SU-DHL-6 (cell line): ENCODE results near the gene RUNX1.

Experiments
- H2AFZ ChIP-seq: fragments of 200-600 bp; sonication (generic); 2 replicates; pipeline ENCODE4 v1.6.1; 2014; ENCODE audit warnings: low read depth, mild to moderate bottlenecking, moderate library complexity, mixed read lengths, antibody characterized with exemption, low read length; ENCODE audit not compliant: severe bottlenecking
- H3F3A ChIP-seq: fragments of 200-600 bp; shearing (Covaris generic); 2 replicates; pipeline ENCODE4 v1.6.0; 2016; ENCODE audit warnings: antibody characterized with exemption, mild to moderate bottlenecking; ENCODE audit not compliant: insufficient read depth
- H3K27ac ChIP-seq: fragments of 200-600 bp; sonication (generic); 2 replicates; pipeline ENCODE4 v1.5.1; 2016; ENCODE audit warnings: low read depth, mild to moderate bottlenecking, low read length, moderate library complexity, mixed read lengths
- H3K27me3 ChIP-seq: fragments of 200-600 bp; sonication (generic), shearing (Covaris generic); 2 replicates; pipeline ENCODE4 v1.6.0; 2014; ENCODE audit warnings: mild to moderate bottlenecking, low read length
- H3K36me3 ChIP-seq: fragments of 200-600 bp; sonication (generic); 2 replicates; pipeline ENCODE4 v1.6.1; 2014; ENCODE audit warnings: mild to moderate bottlenecking, low read length, mixed read lengths
- H3K4me2 ChIP-seq: fragments of 300-600, 200-600 bp; shearing (Covaris generic), sonication (generic); 2 replicates; pipeline ENCODE4 v1.6.0; 2014; ENCODE audit warnings: low read length, low read depth, mild to moderate bottlenecking; ENCODE audit not compliant: poor library complexity, severe bottlenecking
- H3K4me3 ChIP-seq: fragments of 200-600 bp; sonication (generic); 2 replicates; pipeline ENCODE4 v1.5.1; 2014; ENCODE audit warnings: antibody characterized with exemption, low read length, mild to moderate bottlenecking, mixed read lengths; ENCODE audit not compliant: insufficient read depth, poor library complexity, severe bottlenecking
- H3K79me2 ChIP-seq: fragments of 200-600 bp; sonication (generic); 2 replicates; pipeline ENCODE4 v1.6.1; 2014; ENCODE audit warnings: mild to moderate bottlenecking, low read length, moderate library complexity; ENCODE audit not compliant: insufficient read depth
- H3K9ac ChIP-seq: fragments of 200-600 bp; sonication (generic); 2 replicates; pipeline ENCODE4 v1.7.0; 2014; ENCODE audit warnings: mild to moderate bottlenecking, low read length
- H3K9me2 ChIP-seq: fragments of 200-600 bp; sonication (generic); replicated peaks from 2 replicates; pipeline ENCODE4 v1.6.1; 2014; ENCODE audit warnings: low read length; ENCODE audit not compliant: insufficient read depth
- H3K9me3 ChIP-seq: fragments of 200-600 bp; sonication (generic); 2 replicates; pipeline ENCODE4 v1.6.1; 2014; ENCODE audit warnings: low read length, mixed read lengths; ENCODE audit not compliant: insufficient read depth
- H4K20me1 ChIP-seq: fragments of 200-600 bp; sonication (generic); 2 replicates; pipeline ENCODE4 v1.6.1; 2014; ENCODE audit warnings: low read depth, mild to moderate bottlenecking, antibody characterized with exemption, low read length, moderate library complexity, mixed read lengths
- CTCF ChIP-seq: fragments of 200-600 bp; sonication (generic); IDR thresholded peaks from one replicate; pipeline ENCODE4 v1.5.1; 2017; ENCODE audit warnings: antibody characterized with exemption, mild to moderate bottlenecking, low read length, moderate library complexity; ENCODE audit not compliant: insufficient read depth, poor library complexity, severe bottlenecking
- EZH2phosphoT487 ChIP-seq: fragments of 200-600 bp; sonication (generic), shearing (Covaris generic); conservative IDR thresholded peaks from 2 replicates; pipeline ENCODE4 v1.6.1; 2018; ENCODE audit warnings: mild to moderate bottlenecking, antibody characterized with exemption, low read length, moderate library complexity, mixed read lengths

Gene RUNX1

GRCh38 chr21:35072960-35073359 lies 23.9 kb upstream of the RUNX1 start:
- Histone ChIP-seq H3K27ac (no peak overlapping the region), H3K9me2 (no peaks in the 10 kb centered on the region), H3K79me2 (no peaks in the 10 kb centered on the region), H2AFZ (no peak overlapping the region), H4K20me1 (no peaks in the 10 kb centered on the region), H3K4me3 (no peak overlapping the region), H3K9me3 (no peaks in the 10 kb centered on the region), H3K36me3 (no peaks in the 10 kb centered on the region; the same call in 1 of the 2 replicates), H3K27me3 (no peaks in the 10 kb centered on the region), H3K9ac (no peak overlapping the region), H3K4me2 (no peak overlapping the region), H3F3A (no peaks in the 10 kb centered on the region)
- TF ChIP-seq EZH2phosphoT487 (no peak), CTCF (no peak)

- no peaks in the 10 kb centered on the region; the same call in 1 of the 2 replicates for H3K36me3 ChIP-seq
- no peaks in the 10 kb centered on the region for H3K9me3 ChIP-seq
- no peak overlapping the region for H2AFZ ChIP-seq
- H3K27ac ChIP-seq, result no peak overlapping the region
- H3K9ac ChIP-seq, result no peak overlapping the region
- no peaks in the 10 kb centered on the region for H3K27me3 ChIP-seq
- no peaks in the 10 kb centered on the region for H3F3A ChIP-seq
- no peaks in the 10 kb centered on the region for H3K9me2 ChIP-seq
- no peak overlapping the region for H3K4me3 ChIP-seq
- H3K79me2 ChIP-seq, result no peaks in the 10 kb centered on the region
- no peak overlapping the region for H3K4me2 ChIP-seq
- H4K20me1 ChIP-seq, result no peaks in the 10 kb centered on the region
- TF ChIP-seq EZH2phosphoT487 (no peak), CTCF (no peak)
Measured at GRCh38 chr21:35072557-35072956, 23.5 kb upstream of the RUNX1 start.

GRCh38 chr21:35071347-35071746 lies 22.2 kb upstream of the RUNX1 start:
- Histone ChIP-seq H3K79me2 (no peaks in the 10 kb centered on the region), H4K20me1 (no peaks in the 10 kb centered on the region), H3K9ac (no peak overlapping the region), H3K27ac (no peak overlapping the region), H3F3A (no peaks in the 10 kb centered on the region), H3K9me3 (no peaks in the 10 kb centered on the region), H3K27me3 (no peaks in the 10 kb centered on the region), H2AFZ (no peak overlapping the region), H3K9me2 (no peaks in the 10 kb centered on the region), H3K36me3 (no peaks in the 10 kb centered on the region; the same call in 1 of the 2 replicates), H3K4me2 (no peak overlapping the region), H3K4me3 (no peak overlapping the region)
- no peak for TF ChIP-seq CTCF
- TF ChIP-seq EZH2phosphoT487, result no peak
